Measurements from ENCODE around the gene ZNF664.

The ZNF664 gene

DNA sequence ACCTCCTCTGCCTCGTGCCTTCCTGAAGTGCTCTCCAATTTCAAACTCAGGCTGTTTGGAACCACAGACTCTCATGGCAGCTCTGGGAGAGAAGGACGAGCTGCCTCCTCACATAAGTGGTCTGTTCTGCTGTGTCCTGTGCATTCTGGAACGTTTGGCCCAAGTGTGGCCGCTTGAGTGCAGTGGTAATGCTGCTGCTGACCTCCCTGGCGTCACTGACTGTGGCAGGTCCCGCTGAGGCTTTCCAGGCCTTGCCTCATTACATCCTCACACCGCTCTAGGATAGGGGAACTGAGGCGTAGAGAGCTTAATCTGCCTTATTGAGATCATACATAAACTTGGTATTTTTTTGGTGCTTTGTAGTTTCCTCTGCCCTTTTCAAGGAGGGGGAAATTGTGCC is 14.6 kb upstream of the ZNF664 start:
- Histone ChIP-seq H3K9me3 (ENCODE audit: insufficient read depth, low read length, severe bottlenecking) (no peaks in the 10 kb centered on the region), H3K27ac (ENCODE audit: low read length) (no peak overlapping the region), H3K4me3 (ENCODE audit: low read depth in 1 of 2, low read length in 2 of 2) (no peak overlapping the region), H3K4me1 (ENCODE audit: insufficient read depth, low read length) (no peaks in the 10 kb centered on the region), H4K20me1 (ENCODE audit: insufficient read depth, low read length) (peaks cover 4% of the 10 kb centered on the region; the same call in 1 of the 2 replicates), H3K79me2 (ENCODE audit: insufficient read depth, low read length) (no peaks in the 10 kb centered on the region), H3K36me3 (ENCODE audit: insufficient read depth, low read length) (no peaks in the 10 kb centered on the region), H2AFZ (ENCODE audit: low read depth, low read length) (no peak overlapping the region), H3K4me2 (ENCODE audit: insufficient read depth, low read length) (no peak overlapping the region), H3K9ac (ENCODE audit: low read depth, low read length) (no peak overlapping the region), H3K27me3 (ENCODE audit: insufficient read depth, low read length, poor library complexity) (no peaks in the 10 kb centered on the region)
- no peak for TF ChIP-seq EZH2 (IDR thresholded peaks at IDR 0.05; ENCODE audit: borderline replicate concordance, low read depth, low read length, severe bottlenecking)
- TF ChIP-seq, protein P1, sequence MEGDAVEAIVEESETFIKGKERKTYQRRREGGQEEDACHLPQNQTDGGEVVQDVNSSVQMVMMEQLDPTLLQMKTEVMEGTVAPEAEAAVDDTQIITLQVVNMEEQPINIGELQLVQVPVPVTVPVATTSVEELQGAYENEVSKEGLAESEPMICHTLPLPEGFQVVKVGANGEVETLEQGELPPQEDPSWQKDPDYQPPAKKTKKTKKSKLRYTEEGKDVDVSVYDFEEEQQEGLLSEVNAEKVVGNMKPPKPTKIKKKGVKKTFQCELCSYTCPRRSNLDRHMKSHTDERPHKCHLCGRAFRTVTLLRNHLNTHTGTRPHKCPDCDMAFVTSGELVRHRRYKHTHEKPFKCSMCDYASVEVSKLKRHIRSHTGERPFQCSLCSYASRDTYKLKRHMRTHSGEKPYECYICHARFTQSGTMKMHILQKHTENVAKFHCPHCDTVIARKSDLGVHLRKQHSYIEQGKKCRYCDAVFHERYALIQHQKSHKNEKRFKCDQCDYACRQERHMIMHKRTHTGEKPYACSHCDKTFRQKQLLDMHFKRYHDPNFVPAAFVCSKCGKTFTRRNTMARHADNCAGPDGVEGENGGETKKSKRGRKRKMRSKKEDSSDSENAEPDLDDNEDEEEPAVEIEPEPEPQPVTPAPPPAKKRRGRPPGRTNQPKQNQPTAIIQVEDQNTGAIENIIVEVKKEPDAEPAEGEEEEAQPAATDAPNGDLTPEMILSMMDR (IDR thresholded peaks at IDR 0.05; ENCODE audit: borderline replicate concordance, extremely low read depth, low read length, poor library complexity, severe bottlenecking) = no peak
- DNase-seq (no peak), ATAC-seq (ENCODE audit: insufficient read depth, low read depth) (no peak)

DNA sequence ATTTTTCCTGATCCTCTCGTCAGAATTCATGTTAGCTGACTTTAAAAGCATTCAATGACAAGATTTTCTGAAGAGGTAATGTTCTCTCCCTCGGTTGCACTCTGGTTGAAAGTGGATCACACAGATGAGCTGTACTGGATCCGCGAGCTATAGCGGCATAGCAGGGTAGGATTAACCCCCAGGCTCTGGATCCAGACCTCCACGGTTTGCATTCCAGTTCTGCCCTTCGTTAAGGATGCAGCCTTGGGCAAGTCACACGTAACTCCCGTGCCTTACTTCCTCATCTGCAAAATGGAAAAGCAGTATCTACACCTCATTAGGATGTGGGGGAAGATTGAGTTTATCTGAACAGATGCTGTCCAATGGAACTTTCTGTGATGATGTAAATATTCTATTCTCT is 14.1 kb upstream of the ZNF664 start:
- Histone ChIP-seq H3K27ac (ENCODE audit: low read length) (no peak overlapping the region), H2AFZ (ENCODE audit: low read depth, low read length) (no peak overlapping the region), H3K79me2 (ENCODE audit: insufficient read depth, low read length) (no peaks in the 10 kb centered on the region), H3K9ac (ENCODE audit: low read depth, low read length) (no peak overlapping the region), H3K9me3 (ENCODE audit: insufficient read depth, low read length, severe bottlenecking) (no peaks in the 10 kb centered on the region), H3K4me1 (ENCODE audit: insufficient read depth, low read length) (no peaks in the 10 kb centered on the region), H3K27me3 (ENCODE audit: insufficient read depth, low read length, poor library complexity) (no peaks in the 10 kb centered on the region), H3K4me3 (ENCODE audit: low read depth in 1 of 2, low read length in 2 of 2) (no peak overlapping the region), H3K36me3 (ENCODE audit: insufficient read depth, low read length) (no peaks in the 10 kb centered on the region), H3K4me2 (ENCODE audit: insufficient read depth, low read length) (no peak overlapping the region), H4K20me1 (ENCODE audit: insufficient read depth, low read length) (peaks cover 4% of the 10 kb centered on the region; the same call in 1 of the 2 replicates)
- TF ChIP-seq, protein P1 (IDR thresholded peaks at IDR 0.05; ENCODE audit: borderline replicate concordance, extremely low read depth, low read length, poor library complexity, severe bottlenecking) = no peak
- no peak for TF ChIP-seq EZH2 (IDR thresholded peaks at IDR 0.05; ENCODE audit: borderline replicate concordance, low read depth, low read length, severe bottlenecking)
- ATAC-seq (ENCODE audit: insufficient read depth, low read depth) = no peak
- DNase-seq = no peak

GRCh38 chr12:123960029-123960735 is 12.8 kb upstream of the ZNF664 start:
- Histone ChIP-seq H3K4me1 (ENCODE audit: insufficient read depth, low read length) (no peaks in the 10 kb centered on the region), H3K9me3 (ENCODE audit: insufficient read depth, low read length, severe bottlenecking) (no peaks in the 10 kb centered on the region), H4K20me1 (ENCODE audit: insufficient read depth, low read length) (peaks cover 4% of the 10 kb centered on the region; the same call in 1 of the 2 replicates), H3K4me2 (ENCODE audit: insufficient read depth, low read length) (no peak overlapping the region), H3K79me2 (ENCODE audit: insufficient read depth, low read length) (no peaks in the 10 kb centered on the region), H3K9ac (ENCODE audit: low read depth, low read length) (no peak overlapping the region), H3K27ac (ENCODE audit: low read length) (no peak overlapping the region), H3K27me3 (ENCODE audit: insufficient read depth, low read length, poor library complexity) (no peaks in the 10 kb centered on the region), H3K36me3 (ENCODE audit: insufficient read depth, low read length) (no peaks in the 10 kb centered on the region), H2AFZ (ENCODE audit: low read depth, low read length) (no peak overlapping the region), H3K4me3 (ENCODE audit: low read depth in 1 of 2, low read length in 2 of 2) (no peak overlapping the region)
- ATAC-seq (ENCODE audit: insufficient read depth, low read depth) (no peak), DNase-seq (no peak)
- TF ChIP-seq, protein P1 (IDR thresholded peaks at IDR 0.05; ENCODE audit: borderline replicate concordance, extremely low read depth, low read length, poor library complexity, severe bottlenecking) = no peak
- TF ChIP-seq EZH2 (IDR thresholded peaks at IDR 0.05; ENCODE audit: borderline replicate concordance, low read depth, low read length, severe bottlenecking) = no peak

Data from DND-41 (cell line).